Spleen (tissue), 7 donors: ENCODE data around the gene CDC123.

Experiments used
- POLR2A ChIP-seq, 3 donors: fragments of 450-650 bp; IDR thresholded peaks; one replicate each; pipeline ENCODE4 v1.5.1; 2017; ENCODE audit warnings: antibody characterized with exemption in 3 of 3, mild to moderate bottlenecking in 1 of 3
- POLR2AphosphoS5 ChIP-seq, 3 donors: sonication (generic); formaldehyde crosslinking; IDR thresholded peaks; one replicate each; pipeline ENCODE4 v1.5.1; 2017; ENCODE audit warnings: antibody characterized with exemption in 3 of 3
- TF ChIP-seq, protein P1 (sequence below), 11 experiments: fragments of 200-600 bp in 7 of 11; fragments of 450-650 bp in 4 of 11; sonication (generic) in 4 of 11; IDR thresholded peaks in 8 of 11; conservative IDR thresholded peaks in 3 of 11; 1 replicate in 7 of 11; 2 replicates in 4 of 11; pipeline versions ENCODE4 v1.4.0 to v1.8.0; 2016 to 2021; ENCODE audit warnings: antibody characterized with exemption in 11 of 11, inconsistent platforms in 4 of 11, mild to moderate bottlenecking in 1 of 11
- donor health status: DM: no; HTN: no; CAD: no; lungs with moderate emphysema.
- donor health status: DM: no; HTN: no; CAD: no.
- donor health status: DM: no; HTN: no; CAD: no.

DNA sequence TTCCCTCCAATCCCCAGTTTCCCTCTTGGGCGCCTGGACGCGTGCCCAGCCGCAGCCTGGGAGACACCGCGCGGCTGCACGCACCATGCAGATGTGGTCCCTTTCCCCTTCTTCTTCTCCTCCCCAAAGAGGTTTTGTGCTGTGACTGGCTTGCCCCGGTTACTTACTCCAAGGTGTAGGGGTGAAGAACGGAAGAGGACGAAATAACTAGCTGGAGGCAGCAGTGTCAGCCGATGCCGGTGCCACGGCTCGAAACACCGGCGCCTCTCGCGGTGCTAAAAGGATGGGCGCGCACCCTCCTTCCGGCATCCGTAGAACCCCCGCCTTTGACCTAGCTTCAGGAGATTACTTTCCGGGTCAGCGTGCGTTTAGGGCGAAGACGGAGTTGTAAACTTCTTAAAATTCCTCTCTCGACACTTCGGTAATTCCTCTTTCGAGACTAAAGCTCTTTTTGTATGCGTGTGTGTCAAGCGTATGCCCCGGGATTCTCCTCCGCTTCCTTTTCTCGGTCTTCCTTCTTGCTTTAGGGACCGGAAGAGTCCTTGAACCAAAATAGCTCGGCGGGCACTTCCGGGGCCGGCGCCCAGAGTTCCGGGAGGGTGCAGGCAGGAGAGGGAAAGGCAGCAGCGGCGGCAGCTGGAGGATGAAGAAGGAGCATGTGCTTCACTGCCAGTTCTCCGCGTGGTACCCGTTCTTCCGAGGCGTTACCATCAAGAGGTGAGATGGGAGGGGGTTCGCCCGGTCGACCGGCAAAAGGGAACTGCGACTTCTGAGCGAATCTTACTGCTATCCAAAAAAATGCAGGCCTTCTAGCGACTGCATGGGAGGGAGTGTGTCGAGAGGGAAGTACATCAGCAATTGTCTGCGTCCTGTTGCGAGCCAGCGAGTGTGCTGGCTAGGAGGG lies at the start of gene CDC123, which contains the start of gene NUDT5:
- TF ChIP-seq, protein P1, sequence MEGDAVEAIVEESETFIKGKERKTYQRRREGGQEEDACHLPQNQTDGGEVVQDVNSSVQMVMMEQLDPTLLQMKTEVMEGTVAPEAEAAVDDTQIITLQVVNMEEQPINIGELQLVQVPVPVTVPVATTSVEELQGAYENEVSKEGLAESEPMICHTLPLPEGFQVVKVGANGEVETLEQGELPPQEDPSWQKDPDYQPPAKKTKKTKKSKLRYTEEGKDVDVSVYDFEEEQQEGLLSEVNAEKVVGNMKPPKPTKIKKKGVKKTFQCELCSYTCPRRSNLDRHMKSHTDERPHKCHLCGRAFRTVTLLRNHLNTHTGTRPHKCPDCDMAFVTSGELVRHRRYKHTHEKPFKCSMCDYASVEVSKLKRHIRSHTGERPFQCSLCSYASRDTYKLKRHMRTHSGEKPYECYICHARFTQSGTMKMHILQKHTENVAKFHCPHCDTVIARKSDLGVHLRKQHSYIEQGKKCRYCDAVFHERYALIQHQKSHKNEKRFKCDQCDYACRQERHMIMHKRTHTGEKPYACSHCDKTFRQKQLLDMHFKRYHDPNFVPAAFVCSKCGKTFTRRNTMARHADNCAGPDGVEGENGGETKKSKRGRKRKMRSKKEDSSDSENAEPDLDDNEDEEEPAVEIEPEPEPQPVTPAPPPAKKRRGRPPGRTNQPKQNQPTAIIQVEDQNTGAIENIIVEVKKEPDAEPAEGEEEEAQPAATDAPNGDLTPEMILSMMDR (IDR thresholded peaks at IDR 0.05 in 8 of 11, conservative IDR thresholded peaks at IDR 0.05 in 3 of 11) = peak in 7 of 11 experiments; percentile 8 to 30 (median 26)
- TF ChIP-seq POLR2A (IDR thresholded peaks at IDR 0.05) (peak in 2 of 3 donors; percentile 12 to 16), POLR2AphosphoS5 (IDR thresholded peaks at IDR 0.05) (peak; percentile 82 to 87 (median 83))
